Measurements from ENCODE around the gene FOXO6.

The FOXO6 gene

DNA sequence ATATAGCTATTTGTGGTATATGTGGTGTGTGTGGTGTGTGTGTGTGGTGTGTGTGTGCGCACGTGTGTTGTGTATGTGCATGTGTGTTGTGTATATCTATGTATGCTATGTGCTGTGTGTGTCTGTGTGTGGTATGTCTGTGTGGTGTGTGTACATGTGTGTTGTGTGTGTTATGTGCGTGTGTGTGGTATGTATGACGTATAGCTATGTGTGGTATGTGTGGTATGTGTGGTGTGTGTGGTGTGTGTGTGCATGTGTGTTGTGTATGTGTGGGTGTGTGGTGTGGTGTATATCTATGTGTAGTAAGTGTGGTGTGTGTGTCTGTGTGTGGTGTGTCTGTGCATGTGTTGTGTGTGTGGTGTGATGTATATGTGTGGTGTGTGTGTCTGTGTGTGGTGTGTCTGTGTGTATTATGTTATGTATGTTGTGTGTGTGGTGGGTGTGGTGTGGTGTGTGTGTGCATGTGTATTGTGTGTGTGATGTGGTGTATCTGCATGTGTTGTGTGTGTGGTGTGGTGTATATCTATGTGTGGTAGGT is 63.4 kb downstream of the FOXO6 start:
- DNase-seq (ENCODE audit: low read depth in 2 of 2) = no peak

DNA sequence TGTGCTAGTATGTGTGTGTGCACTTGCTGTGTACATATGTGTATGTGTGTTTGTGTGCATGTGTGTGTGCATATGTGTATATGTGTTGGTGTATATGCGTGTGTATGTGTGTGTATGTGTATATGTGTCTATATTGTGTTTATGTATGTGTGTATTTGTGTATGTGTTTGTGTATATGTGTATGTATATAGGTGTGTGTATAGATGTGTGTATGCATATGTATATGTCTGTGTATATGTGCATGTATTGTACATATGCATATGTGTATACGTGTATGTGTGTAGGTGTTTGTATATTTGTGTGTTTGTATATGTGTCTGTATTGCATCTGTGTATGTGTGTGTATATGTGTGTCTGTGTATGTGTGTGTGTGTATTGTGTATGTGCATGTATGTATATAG is 64.1 kb downstream of the FOXO6 start:
- DNase-seq (ENCODE audit: low read depth in 2 of 2) = no peak

DNA sequence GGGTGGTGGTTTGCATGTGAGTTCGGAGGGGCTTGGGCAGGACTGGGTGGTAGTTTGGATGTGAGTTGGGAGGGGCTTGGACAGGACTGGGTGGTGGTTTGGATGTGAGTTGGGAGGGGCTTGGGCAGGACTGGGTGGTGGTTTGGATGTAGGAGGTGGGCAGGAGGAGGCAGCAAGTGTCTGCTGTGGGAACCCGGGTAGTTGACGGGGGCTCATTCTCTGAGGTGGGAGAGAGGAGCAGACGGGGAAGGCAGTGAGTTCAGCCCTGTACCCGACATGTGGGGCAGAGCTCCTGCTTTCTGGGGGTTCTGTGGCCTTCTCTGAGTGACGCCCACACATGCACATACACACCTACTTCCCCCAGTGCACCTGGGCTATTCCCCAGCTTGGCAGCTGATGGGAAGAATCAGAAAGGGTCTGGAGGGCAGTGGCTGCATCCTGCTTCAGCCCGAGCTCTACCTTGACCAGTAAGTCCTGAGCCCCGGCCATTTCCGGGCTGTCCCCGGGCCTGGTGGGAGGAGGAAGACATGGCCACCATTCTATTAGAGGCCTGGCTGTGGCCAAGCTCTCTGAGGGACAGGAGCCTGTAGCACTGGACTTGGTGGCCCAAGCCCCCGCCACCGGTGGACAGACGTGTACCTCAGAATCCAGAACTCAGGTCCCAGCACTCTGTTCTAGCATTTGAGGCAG is 65.1 kb downstream of the FOXO6 start:
- DNase-seq (ENCODE audit: low read depth in 2 of 2) = no peak

DNA sequence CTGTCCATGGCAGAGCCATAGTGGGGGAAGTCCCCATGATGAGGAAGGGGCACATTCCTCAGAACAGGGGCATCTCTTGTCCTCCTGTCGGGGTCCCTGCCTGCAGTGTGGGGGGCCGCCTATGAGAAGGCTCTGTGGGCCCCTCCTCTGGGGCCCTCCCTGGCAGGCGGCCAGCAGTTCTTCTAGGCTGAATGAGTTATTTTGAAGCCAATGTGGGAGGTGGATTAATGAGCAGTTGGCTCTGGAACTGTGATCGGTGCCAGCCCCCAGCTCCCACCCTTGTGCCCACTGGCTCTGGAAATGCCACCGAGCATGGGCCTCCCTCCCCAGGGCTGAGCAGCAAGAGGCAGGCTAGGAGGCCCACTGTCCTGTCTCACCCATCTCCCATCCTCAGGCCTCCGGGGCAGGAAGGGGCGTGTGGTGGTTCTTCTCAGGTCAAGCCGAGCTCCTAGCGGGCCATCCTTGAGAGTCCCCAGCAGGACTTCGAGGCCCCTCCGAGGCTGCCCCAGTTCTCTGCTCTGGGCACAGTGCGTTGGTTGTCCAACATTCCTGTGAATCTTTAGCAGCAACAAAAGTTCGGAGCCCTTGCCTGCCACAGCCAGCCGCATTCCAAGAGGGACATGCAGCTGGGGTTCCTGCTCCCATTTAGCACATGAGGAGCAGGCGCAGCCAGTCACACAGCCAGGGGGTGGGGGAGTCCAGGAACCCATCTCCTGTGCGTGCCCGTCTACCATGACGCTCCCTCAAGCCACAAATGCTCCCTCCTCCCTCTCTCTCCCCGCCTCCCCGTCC is 66.1 kb downstream of the FOXO6 start:
- no peak for DNase-seq (ENCODE audit: low read depth in 2 of 2)

- no peak for DNase-seq (ENCODE audit: low read depth in 2 of 2)
These were observed 66.9 kb downstream of the FOXO6 start for GRCh38 chr1:41427916-41428737.

DNA sequence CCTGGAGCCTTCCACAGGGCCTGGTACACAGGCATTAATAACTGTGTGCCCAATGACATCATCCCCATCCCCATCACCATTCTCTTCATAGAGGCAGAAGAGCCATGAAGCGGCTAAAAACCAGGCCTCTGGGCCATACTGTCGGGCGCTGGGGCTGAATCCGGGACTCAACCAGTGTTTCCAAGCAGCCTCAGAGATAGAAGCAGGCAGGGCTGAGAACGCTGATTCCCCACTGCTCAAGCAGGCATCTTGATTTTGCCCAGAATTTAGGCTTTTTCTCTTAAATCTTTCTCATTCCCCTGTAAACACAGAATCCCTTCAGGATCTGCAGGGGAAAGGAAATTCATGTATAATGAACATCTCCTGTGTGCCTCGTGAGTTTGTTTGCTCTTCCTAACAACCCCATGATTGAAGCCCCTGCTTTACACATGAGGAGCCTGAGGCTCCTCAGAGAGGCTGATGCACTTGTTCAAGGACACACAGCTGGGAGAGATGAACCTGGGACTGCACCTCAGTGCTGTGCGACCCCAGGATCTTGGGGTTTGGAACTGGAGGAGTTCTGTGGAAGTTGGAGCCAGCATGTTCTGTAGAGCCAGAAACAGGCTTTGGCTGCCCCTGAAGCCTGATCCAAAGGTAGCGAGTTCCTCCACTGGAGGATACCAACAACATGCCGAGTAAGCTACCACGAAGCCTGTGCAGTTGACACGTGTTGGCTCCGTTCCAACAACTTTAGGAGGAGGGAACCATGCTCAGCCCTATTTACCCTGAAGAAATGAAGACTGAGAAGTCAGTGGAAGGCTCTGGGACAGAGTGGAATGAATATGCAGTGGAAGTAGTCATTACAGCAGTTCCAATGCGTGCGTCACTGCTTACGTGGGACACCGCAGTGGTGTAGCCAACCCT is 67.8 kb downstream of the FOXO6 start:
- DNase-seq (ENCODE audit: low read depth in 2 of 2) = no peak

DNA sequence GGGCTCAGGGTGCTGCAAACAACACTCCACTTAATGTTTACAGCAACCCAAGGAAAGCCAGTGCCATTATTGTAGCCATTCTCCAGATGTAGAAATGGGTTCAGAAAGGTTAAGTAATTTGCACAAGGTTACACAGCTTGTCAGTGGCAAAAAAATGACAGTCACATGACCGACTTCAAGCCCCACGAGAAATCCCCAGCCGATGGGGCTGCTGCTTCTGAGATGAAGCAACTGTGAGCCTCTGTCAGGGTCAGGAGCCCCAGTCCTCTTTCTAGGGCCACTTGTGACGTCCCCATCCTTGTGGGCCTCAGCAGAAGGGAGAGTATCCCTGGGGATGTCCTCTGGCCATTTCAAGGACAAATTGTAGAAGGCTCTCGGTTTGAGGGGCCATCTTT is 68.4 kb downstream of the FOXO6 start:
- no peak for DNase-seq (ENCODE audit: low read depth in 2 of 2)

DNA sequence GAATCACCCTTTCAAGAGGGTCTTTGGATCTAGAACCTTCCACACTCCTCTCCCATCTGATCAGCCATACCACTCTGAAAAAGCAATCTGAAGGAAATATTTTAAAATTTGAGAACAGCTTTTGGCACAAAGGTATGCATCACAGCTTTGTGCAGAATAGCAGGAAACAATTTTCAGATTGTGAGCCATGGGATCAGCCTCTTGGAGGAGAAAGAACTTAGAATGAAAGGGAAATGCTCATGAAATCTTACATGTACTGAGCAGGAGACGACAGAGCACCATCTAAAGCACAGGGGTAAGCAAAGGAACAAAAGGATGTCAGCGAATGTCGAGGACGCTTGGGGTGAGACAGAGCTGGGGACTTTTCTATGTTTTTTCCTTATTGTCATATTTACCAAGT is 68.8 kb downstream of the FOXO6 start:
- DNase-seq (ENCODE audit: low read depth in 2 of 2) = no peak

DNA sequence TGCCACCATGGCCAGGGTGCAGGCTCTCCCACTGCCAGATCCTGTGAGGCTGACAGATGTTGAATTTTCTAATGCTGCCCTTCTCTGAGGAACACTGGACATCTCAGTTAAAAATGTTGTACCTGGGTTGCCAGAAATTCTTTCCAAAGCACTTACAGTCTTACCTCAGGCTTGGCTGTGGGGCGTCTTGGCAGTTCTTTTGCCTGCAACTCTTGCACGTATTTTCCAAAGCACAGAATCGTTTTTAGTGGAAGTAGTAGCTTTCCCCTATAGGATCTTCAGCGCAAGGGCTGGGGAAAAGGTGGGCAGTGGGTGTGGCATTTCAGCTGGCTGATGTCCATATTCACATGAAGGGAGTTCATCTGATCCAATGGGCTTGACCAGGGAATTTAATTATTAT is 69.3 kb downstream of the FOXO6 start:
- DNase-seq (ENCODE audit: low read depth in 2 of 2) = no peak

GRCh38 chr1:41431490-41432350 is 70.5 kb downstream of the FOXO6 start:
- DNase-seq (ENCODE audit: low read depth in 2 of 2) = no peak
